KMS-11 (cell line): Measurements from ENCODE around the gene DAZAP1.

Experiments used
- H2AFZ ChIP-seq: fragments of 200-600 bp; sonication (generic); 2 replicates; pipeline ENCODE4 v1.6.1; 2016; ENCODE audit warnings: antibody characterized with exemption, mixed run types, low read depth
- H3K27ac ChIP-seq: fragments of 200-600 bp; sonication (generic); 2 replicates; pipeline ENCODE4 v1.6.1; 2016; ENCODE audit warnings: mild to moderate bottlenecking, mixed run types
- H3K27me3 ChIP-seq: fragments of 200-600 bp; sonication (generic); 2 replicates; pipeline ENCODE4 v1.6.1; 2017; ENCODE audit warnings: mild to moderate bottlenecking, low read depth, mixed run types, moderate library complexity; ENCODE audit not compliant: insufficient read depth
- H3K36me3 ChIP-seq: fragments of 200-600 bp; sonication (generic); 2 replicates; pipeline ENCODE4 v1.6.1; 2017; ENCODE audit warnings: mild to moderate bottlenecking, mixed run types; ENCODE audit not compliant: insufficient read depth
- H3K4me1 ChIP-seq: fragments of 200-600 bp; sonication (generic); 2 replicates; pipeline ENCODE4 v1.6.1; 2016; ENCODE audit warnings: mild to moderate bottlenecking, low read depth, mixed run types; ENCODE audit not compliant: poor library complexity, severe bottlenecking
- H3K4me2 ChIP-seq: fragments of 200-600 bp; sonication (generic); 2 replicates; pipeline ENCODE4 v1.7.0; 2016; ENCODE audit warnings: mild to moderate bottlenecking, mixed run types
- H3K4me3 ChIP-seq: fragments of 200-600 bp; sonication (generic); IDR thresholded peaks from 2 replicates; pipeline ENCODE4 v1.6.1; 2017; ENCODE audit warnings: low read depth, low read length, mixed read lengths; ENCODE audit not compliant: insufficient read depth
- H3K79me2 ChIP-seq: fragments of 200-600 bp; sonication (generic); 2 replicates; pipeline ENCODE4 v1.6.1; 2016; ENCODE audit warnings: low read depth, mixed run types; ENCODE audit not compliant: insufficient read depth
- H3K9ac ChIP-seq: fragments of 200-600 bp; sonication (generic); 2 replicates; pipeline ENCODE4 v1.6.1; 2016; ENCODE audit warnings: mild to moderate bottlenecking, mixed run types
- H4K20me1 ChIP-seq: fragments of 200-600 bp; sonication (generic); 2 replicates; pipeline ENCODE4 v1.6.1; 2016; ENCODE audit warnings: mild to moderate bottlenecking, mixed run types; ENCODE audit not compliant: insufficient read depth
- TF ChIP-seq, protein P1 (sequence below): fragments of 200-600 bp; sonication (generic); conservative IDR thresholded peaks from 2 replicates; pipeline ENCODE4 v1.6.1; 2017; ENCODE audit warnings: low read depth, mild to moderate bottlenecking, antibody characterized with exemption, low read length, moderate library complexity, mixed read lengths

Gene DAZAP1

GRCh38 chr19:1362387-1363257 is 44.8 kb upstream of the DAZAP1 start:
- H4K20me1 ChIP-seq, result no peaks in the 10 kb centered on the region
- H3K79me2 ChIP-seq, result no peaks in the 10 kb centered on the region
- no peak overlapping the region for H3K9ac ChIP-seq
- H3K27ac ChIP-seq, result no peak overlapping the region
- no peak overlapping the region for H2AFZ ChIP-seq
- no peak overlapping the region for H3K4me3 ChIP-seq
- H3K36me3 ChIP-seq, result no peaks in the 10 kb centered on the region
- H3K27me3 ChIP-seq, result no peaks in the 10 kb centered on the region
- H3K4me2 ChIP-seq, result no peak overlapping the region
- H3K4me1 ChIP-seq, result no peaks in the 10 kb centered on the region
- TF ChIP-seq, protein P1, sequence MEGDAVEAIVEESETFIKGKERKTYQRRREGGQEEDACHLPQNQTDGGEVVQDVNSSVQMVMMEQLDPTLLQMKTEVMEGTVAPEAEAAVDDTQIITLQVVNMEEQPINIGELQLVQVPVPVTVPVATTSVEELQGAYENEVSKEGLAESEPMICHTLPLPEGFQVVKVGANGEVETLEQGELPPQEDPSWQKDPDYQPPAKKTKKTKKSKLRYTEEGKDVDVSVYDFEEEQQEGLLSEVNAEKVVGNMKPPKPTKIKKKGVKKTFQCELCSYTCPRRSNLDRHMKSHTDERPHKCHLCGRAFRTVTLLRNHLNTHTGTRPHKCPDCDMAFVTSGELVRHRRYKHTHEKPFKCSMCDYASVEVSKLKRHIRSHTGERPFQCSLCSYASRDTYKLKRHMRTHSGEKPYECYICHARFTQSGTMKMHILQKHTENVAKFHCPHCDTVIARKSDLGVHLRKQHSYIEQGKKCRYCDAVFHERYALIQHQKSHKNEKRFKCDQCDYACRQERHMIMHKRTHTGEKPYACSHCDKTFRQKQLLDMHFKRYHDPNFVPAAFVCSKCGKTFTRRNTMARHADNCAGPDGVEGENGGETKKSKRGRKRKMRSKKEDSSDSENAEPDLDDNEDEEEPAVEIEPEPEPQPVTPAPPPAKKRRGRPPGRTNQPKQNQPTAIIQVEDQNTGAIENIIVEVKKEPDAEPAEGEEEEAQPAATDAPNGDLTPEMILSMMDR, result no peak

- Histone ChIP-seq H3K4me3 (no peak overlapping the region), H2AFZ (no peak overlapping the region), H3K9ac (no peak overlapping the region), H3K27ac (no peak overlapping the region), H3K27me3 (no peaks in the 10 kb centered on the region), H3K79me2 (no peaks in the 10 kb centered on the region), H4K20me1 (no peaks in the 10 kb centered on the region), H3K4me2 (no peak overlapping the region), H3K36me3 (no peaks in the 10 kb centered on the region), H3K4me1 (no peaks in the 10 kb centered on the region)
- TF ChIP-seq, protein P1, result no peak
Observed at GRCh38 chr19:1363599-1363998, 43.8 kb upstream of the DAZAP1 start.

GRCh38 chr19:1364070-1364704 is 43.2 kb upstream of the DAZAP1 start:
- Histone ChIP-seq H3K27me3 (no peaks in the 10 kb centered on the region), H3K4me2 (no peak overlapping the region), H3K79me2 (no peaks in the 10 kb centered on the region), H3K27ac (no peak overlapping the region), H2AFZ (no peak overlapping the region), H4K20me1 (no peaks in the 10 kb centered on the region), H3K36me3 (no peaks in the 10 kb centered on the region), H3K9ac (no peak overlapping the region), H3K4me3 (no peak overlapping the region), H3K4me1 (no peaks in the 10 kb centered on the region)
- TF ChIP-seq, protein P1, result no peak

DNA sequence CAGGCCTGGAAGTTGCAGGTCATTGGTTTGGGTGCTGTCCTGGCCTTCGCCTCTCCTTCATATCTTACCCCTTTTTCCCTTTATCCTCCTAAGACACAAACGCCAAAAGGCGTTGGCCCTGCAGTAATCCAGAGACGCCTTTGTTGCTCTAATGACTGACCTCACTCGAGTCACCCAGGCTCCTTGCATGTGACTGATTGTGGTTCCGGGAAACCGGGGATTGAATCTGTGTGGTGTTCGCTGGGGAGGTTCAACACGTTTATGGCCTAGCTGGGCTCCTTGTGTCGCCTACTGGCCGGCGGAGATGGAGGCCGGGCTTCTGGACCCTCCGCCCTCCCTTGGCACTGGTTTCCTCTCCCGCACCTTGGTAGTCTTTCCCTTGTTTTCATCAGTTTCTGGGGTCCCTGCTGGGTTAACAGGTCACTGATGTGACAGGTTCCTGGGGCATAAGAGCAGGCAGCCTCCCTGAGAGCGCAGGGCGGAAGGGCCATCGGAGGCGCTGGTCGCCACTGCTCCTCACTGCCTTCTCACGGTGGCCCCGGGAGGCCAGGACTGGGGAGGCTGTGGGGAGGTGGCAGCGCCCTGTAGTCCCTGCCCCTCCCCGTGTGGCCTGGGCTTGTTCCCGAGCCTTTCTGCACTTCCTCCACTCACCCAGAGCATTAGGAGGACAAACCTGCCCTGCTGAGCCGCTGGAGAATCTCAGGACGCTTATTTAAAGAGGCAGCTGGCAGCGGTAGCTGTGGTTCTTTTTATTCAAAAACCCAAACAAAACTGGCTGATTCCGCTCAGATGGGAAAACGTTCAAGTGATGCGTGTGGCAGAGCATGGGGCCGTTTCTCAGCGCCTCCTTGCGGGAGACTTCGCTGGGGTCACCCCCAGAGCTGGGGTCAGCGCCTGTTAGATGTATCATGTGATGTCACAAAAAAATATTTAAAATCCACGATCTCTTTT is 41.8 kb upstream of the DAZAP1 start:
- no peaks in the 10 kb centered on the region for H3K27me3 ChIP-seq
- TF ChIP-seq, protein P1, result no peak
- H3K36me3 ChIP-seq, result no peaks in the 10 kb centered on the region
- no peaks in the 10 kb centered on the region for H4K20me1 ChIP-seq
- H3K4me2 ChIP-seq, result no peak overlapping the region
- H3K79me2 ChIP-seq, result no peaks in the 10 kb centered on the region
- no peaks in the 10 kb centered on the region for H3K4me1 ChIP-seq
- H3K9ac ChIP-seq, result no peak overlapping the region
- H3K27ac ChIP-seq, result no peak overlapping the region
- no peak overlapping the region for H2AFZ ChIP-seq
- H3K4me3 ChIP-seq, result no peak overlapping the region
